HG02798 (cell line): ENCODE results near the gene TSBP1.
"Not testable (repeated sequence)": the region's sequence is repeated elsewhere in the genome, so short reads cannot be mapped to it uniquely, and the experiment has no call there.

ENCODE experiments used
- ATAC-seq: cut with Tn5 transposase; IDR thresholded peaks from one replicate; pipeline ENCODE4 v1.9.1; 2021; ENCODE audit warnings: mild to moderate bottlenecking; ENCODE audit not compliant: unreplicated experiment, poor library complexity

TSBP1 gene

DNA sequence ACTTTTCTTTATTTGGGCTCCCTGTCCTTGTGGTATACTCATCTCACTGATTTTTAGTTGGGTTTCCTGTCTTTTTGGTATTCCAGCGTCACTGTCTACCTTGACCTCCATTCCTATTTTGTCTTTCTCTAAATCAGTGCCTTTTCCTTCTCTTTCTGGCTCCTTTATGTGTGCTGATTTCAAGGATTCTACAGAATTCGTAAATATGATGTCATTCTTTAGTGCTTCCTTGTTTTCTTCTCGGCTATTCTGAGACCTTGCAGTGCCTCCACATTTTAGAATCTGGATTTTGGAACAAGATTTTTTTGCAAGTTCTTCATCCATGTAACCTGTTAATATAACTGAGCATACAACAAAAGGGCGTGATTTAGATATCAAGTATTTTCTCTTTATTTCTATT, 78.0 kb downstream of the TSBP1 start:
- ATAC-seq = no peak

- ATAC-seq = no peak
These were observed 80.2 kb downstream of the TSBP1 start for GRCh38 chr6:32291543-32291942.

DNA sequence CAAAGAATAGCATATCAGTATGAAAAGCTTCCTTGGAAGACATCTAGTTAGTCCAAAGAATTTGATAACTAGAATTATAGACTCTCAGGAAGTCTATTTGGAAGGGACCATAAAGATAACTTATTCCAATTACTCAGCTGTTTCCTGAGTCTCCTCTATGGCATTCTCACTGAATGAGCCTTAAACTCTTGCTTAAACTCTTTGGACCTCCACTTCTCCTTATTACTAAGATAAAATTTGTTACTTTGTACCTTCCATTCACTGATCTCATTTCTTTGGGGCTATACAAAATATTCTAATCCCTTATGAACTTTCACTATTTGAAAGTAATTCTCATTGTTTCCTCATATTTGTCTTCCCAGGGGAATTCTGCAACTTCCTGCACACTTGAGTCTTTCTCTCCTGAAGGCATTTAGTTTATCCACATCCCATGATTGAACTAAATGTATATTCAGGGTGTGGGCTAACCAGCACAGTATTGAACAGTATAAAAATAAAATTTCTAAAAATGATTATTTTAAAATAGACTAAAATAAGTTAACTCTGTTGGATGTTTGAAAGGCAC, 80.7 kb downstream of the TSBP1 start:
- no peak for ATAC-seq

DNA sequence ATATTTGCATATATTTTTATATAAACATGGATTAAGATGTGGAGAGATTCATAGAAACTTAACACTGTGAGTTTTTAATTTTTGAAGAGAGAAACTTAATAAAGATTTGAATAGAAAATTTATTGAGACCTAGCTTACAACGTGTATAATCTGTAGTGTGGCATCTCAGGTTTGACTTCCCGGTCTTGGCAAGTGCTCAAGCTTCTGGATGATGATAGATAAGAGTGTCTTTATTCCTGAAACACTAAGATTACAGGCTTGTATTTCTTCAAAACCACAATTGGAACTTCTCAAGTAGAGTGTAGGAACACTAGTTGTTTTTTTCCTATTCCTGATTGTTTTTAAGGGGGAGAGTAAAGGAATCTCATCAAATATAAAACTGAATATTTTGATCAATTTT, 83.3 kb downstream of the TSBP1 start:
- no peak for ATAC-seq

GRCh38 chr6:32273801-32274577, 97.7 kb downstream of the TSBP1 start:
- ATAC-seq = not testable (repeated sequence)

DNA sequence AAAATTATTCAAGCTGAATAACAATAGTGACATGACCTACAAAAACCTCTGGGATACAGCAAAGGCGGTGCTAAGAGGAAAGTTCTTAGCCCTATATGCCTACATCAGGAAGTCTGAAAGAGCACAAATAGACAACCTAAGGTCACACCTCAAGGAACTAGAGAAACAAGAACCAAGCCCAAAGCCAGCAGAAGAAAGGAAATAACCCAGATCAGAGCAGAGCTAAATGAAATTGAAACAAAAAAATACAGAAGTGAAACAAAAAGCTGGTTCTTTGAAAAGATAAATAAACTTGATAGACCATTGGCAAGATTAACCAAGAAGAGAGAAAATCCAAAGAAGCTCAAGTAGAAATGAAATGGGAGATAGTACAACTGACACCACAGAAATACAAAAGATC, 100.3 kb downstream of the TSBP1 start:
- ATAC-seq = no peak

DNA sequence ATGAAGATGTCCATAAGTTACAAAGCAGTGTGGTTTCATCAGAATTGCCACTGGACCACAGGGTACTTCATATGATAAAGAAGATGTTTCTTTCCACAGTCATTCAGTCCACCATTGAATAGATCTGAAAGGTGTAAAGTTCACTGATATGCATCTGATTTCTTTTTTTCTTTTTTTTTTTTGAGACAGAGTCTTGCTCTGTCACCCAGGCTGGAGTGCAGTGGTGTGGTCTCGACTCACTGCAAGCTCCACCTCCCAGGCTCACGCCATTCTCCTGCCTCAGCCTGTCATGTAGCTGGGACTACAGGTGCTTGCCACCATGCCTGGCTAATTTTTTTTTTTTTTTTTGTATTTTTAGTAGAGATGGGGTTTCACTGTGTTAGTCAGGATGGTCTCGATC, 103.2 kb downstream of the TSBP1 start:
- not testable (repeated sequence) for ATAC-seq

- ATAC-seq = no peak
These were observed 104.7 kb downstream of the TSBP1 start for GRCh38 chr6:32267035-32267434.

DNA sequence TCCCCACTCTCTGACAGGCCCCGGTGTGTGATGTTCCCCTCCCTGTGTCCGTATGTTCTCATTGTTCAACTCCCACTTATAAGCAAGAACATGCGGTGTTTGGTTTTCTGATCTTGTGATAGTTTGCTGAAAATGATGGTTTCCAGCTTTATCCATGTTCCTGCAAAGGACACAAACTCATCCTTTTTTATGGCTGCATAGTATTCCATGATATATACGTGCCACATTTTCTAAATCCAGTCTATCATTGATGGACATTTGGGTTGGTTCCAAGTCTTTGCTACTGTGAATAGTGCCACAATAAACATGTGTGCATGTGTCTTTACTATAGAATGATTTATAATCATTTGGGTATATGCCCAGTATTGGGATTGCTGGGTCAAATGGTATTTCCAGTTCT, 114.4 kb downstream of the TSBP1 start:
- ATAC-seq = not testable (repeated sequence)

DNA sequence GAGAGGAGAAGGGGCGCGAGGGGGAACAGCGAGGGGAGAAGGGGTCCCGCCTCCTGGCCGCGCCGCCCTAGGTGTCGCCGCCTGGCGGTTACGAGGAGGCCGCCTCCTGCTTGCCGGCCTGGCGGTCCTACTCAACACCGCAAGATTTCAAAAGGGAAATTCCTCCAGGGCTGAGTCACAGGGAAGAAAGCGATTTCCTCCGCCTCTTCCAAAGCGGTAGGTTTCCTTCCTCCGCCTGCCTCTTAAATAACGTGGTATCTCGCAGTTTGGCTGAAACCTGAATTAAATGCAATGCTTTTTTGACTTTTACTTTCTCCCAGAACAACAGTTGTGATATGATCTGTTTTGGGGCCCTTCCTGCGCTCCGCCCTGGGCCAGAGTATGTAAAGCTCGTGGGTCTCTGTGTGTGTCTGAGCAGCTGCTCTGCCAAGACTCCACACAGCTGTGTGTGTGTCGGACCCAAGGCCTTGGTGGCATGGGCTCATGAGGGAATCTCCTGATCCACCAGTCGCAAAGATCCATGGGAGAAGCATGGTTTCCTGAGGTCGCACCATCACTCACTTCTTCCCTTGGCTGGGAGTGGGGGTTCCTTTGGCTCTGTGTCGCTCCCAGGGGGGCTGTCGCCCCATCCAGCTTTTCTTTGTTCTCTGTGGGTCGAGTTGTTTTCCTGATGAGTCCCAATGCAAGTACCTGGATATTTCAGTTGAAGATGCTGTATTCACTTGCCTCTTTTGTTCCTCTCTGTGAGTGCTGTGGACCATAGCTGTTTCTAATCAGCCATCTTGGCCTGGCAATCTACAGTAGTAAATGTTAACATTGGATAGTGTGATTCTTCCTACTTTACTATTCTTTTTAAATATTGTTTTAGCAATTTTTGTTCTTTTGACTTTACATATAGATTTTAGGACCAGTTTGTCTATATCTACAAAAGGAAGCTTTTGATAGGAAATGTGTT, 116.2 kb downstream of the TSBP1 start:
- peak; percentile 44 for ATAC-seq

GRCh38 chr6:32254761-32255198, 116.9 kb downstream of the TSBP1 start:
- ATAC-seq = no peak

- ATAC-seq = no peak
These were observed 119.2 kb downstream of the TSBP1 start for GRCh38 chr6:32252331-32253009.

DNA sequence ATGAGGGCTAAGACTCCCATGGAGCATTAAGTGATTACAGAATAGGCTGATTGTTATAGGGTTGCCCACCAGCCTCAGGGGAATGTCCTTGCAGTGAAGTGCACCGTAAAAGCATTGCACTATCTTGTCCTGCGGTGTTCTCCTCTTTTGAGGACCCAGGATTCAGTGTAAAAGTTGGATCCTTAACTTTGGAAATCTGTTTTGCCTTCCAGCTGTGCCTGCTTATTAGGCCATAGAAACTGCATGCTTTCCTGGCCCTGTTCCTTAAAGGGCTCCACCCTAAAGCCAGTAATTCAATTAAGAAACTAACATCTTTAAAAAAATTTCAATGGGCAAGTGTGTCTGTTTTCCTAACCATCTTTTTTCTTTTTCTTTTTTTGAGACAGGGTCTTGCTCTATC, 122.4 kb downstream of the TSBP1 start:
- no peak for ATAC-seq

DNA sequence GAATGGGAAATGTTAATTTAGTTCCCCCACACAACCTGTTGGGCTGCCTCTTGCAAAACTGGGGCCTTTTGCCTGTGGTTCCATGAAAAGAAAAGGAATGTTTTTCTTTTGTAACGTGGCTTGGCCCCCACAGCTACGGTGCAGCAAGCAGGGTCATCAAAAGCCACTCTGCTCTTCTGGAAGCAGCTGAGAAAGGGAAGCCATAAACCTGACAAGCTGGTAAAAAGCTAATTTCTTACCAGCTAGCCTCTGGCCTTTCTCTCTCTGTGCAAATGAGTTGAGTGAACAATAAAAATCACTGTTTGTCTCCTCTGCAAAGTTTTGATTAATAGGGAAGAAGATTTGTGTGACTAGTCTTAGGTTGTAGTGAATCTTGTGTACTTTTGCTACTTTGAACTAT, 124.3 kb downstream of the TSBP1 start:
- no peak for ATAC-seq

DNA sequence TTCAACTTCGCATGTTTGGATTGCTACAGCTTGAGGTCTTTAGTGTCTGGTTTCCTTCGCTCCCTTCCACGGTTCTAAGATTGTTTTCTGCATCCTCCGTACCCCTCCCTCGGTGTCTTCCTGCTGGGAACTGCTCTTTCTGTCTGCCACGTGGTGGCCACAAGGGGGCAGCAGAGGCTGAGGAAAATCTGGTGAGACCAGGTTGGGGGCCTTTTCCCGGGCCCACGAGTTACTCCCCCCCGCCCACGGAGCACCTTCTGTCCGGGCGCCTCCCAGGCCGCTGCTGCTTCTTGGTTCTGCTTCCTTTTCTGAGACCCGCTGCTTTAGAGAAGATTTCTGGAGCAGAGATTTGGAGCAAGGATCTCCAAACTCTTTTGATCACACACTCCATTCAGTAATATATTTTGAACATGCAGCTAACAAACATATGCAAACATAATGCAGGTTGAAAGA, 126.7 kb downstream of the TSBP1 start:
- ATAC-seq = no peak

- ATAC-seq = no peak
These were observed 127.4 kb downstream of the TSBP1 start for GRCh38 chr6:32244270-32244669.
